BLaER1 treated with 17β-estradiol and CSF1 and Interleukin-3, amounts not matched to agents 10 nM and 100 nM (cell line): Measurements from ENCODE around the gene GALNT3.

Experiments
- H3K27ac ChIP-seq, 11 experiments: shearing (Covaris generic); formaldehyde crosslinking; 2 replicates each; pipeline ENCODE4 v1.8.1; 2022
- H3K27me3 ChIP-seq, 11 experiments: shearing (Covaris generic); formaldehyde crosslinking; 2 replicates each; pipeline ENCODE4 v1.8.1; 2022
- H3K36me3 ChIP-seq, 11 experiments: shearing (Covaris generic); formaldehyde crosslinking; 2 replicates each; pipeline ENCODE4 v1.8.1; 2022
- H3K4me1 ChIP-seq, 10 experiments: shearing (Covaris generic); formaldehyde crosslinking; 2 replicates each; pipeline ENCODE4 v1.8.1; 2022
- H3K4me2 ChIP-seq, 11 experiments: shearing (Covaris generic); formaldehyde crosslinking; 2 replicates each; pipeline ENCODE4 v1.8.1; 2022
- H3K4me3 ChIP-seq, 10 experiments: shearing (Covaris generic); formaldehyde crosslinking; 2 replicates each; pipeline ENCODE4 v1.8.1; 2022
- H3K9ac ChIP-seq, 11 experiments: shearing (Covaris generic); formaldehyde crosslinking; 2 replicates each; pipeline ENCODE4 v1.8.1; 2022
- H3K9me3 ChIP-seq, 11 experiments: shearing (Covaris generic); formaldehyde crosslinking; replicated peaks in 1 of 11; 2 replicates each; pipeline ENCODE4 v1.8.1; 2022
- H4K20me1 ChIP-seq, 11 experiments: shearing (Covaris generic); formaldehyde crosslinking; 2 replicates each; pipeline ENCODE4 v1.8.1; 2022
- Cebpa-rat ChIP-seq, 11 experiments: shearing (Covaris generic); IDR thresholded peaks; 2 replicates each; pipeline ENCODE4 v1.8.1; 2022

GALNT3 gene

GRCh38 chr2:165777522-165778186 is 16.4 kb downstream of the GALNT3 start:
- Histone ChIP-seq H3K4me1 (peaks cover 0 to 14% (median 7%) of the 10 kb centered on the region in 10 experiments; a peak in 11 of 20 replicates), H4K20me1 (peaks cover 0 to 100% (median 84%) of the 10 kb centered on the region in 11 experiments; a peak in 18 of 22 replicates), H3K4me2 (peak overlapping the region in 2 of 11 experiments; percentile 6 to 12; a peak in 1 of 22 replicates), H3K36me3 (peaks cover 13 to 83% (median 60%) of the 10 kb centered on the region in 11 experiments; a peak in 20 of 22 replicates), H3K9me3 (peaks cover 27 to 54% (median 38%) of the 10 kb centered on the region in 11 experiments), H3K27ac (no peak overlapping the region), H3K27me3 (no peaks in the 10 kb centered on the region), H3K9ac (no peak overlapping the region), H3K4me3 (no peak overlapping the region)
- TF ChIP-seq Cebpa-rat (IDR thresholded peaks at IDR 0.05) = no peak

DNA sequence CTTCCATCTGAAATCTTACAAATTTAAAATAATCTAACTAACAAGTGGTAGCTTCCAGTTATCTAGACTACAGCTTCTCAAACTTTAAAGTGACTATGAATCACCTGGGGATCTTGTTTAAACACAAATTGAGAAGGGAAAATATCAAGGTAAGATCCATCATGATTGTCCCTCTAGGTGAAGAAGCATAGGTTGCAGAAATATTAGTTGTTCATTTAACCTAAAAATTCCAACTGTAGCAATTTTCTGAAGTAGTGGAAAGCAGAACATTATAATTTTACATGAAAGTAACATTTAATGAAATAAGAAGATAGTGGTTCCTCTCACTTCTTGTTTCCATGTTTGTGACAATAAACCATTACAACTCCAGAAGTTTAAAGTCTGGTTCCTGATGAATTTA is 17.3 kb downstream of the GALNT3 start:
- peaks cover 16 to 83% (median 60%) of the 10 kb centered on the region in 11 experiments; a peak in 20 of 22 replicates for H3K36me3 ChIP-seq
- peaks cover 0 to 14% (median 7%) of the 10 kb centered on the region in 10 experiments; a peak in 11 of 20 replicates for H3K4me1 ChIP-seq
- H3K4me2 ChIP-seq = no peak overlapping the region
- no peak overlapping the region for H3K9ac ChIP-seq
- no peak for TF ChIP-seq Cebpa-rat (IDR thresholded peaks at IDR 0.05)
- peaks cover 33 to 55% (median 38%) of the 10 kb centered on the region in 11 experiments for H3K9me3 ChIP-seq
- no peaks in the 10 kb centered on the region for H3K27me3 ChIP-seq
- no peak overlapping the region for H3K4me3 ChIP-seq
- H4K20me1 ChIP-seq = peaks cover 0 to 100% (median 81%) of the 10 kb centered on the region in 11 experiments; a peak in 18 of 22 replicates
- H3K27ac ChIP-seq = no peak overlapping the region

GRCh38 chr2:165776013-165776412 is 18.0 kb downstream of the GALNT3 start:
- H3K9me3 ChIP-seq = peaks cover 29 to 49% (median 38%) of the 10 kb centered on the region in 11 experiments
- no peak for TF ChIP-seq Cebpa-rat (IDR thresholded peaks at IDR 0.05)
- H3K27ac ChIP-seq = no peak overlapping the region

GRCh38 chr2:165773684-165774083 is 20.4 kb downstream of the GALNT3 start:
- Histone ChIP-seq H3K27me3 (no peaks in the 10 kb centered on the region), H3K4me1 (peaks cover 0 to 12% (median 7%) of the 10 kb centered on the region in 10 experiments; a peak in 11 of 20 replicates), H4K20me1 (peaks cover 0 to 100% (median 73%) of the 10 kb centered on the region in 11 experiments; a peak in 18 of 22 replicates), H3K9ac (no peak overlapping the region), H3K4me2 (no peak overlapping the region), H3K4me3 (no peak overlapping the region), H3K36me3 (peaks cover 16 to 75% (median 50%) of the 10 kb centered on the region in 11 experiments; a peak in 20 of 22 replicates), H3K27ac (no peak overlapping the region), H3K9me3 (peaks cover 19 to 29% (median 23%) of the 10 kb centered on the region in 11 experiments; a peak in 21 of 22 replicates)
- TF ChIP-seq Cebpa-rat (IDR thresholded peaks at IDR 0.05) = no peak

More at GRCh38 chr2:165776013-165776412, 18.0 kb downstream of the GALNT3 start:
- peaks cover 0 to 100% (median 75%) of the 10 kb centered on the region in 11 experiments; a peak in 18 of 22 replicates for H4K20me1 ChIP-seq
- no peaks in the 10 kb centered on the region for H3K27me3 ChIP-seq
- H3K4me1 ChIP-seq = peaks cover 0 to 14% (median 7%) of the 10 kb centered on the region in 10 experiments; a peak in 11 of 20 replicates
- no peak overlapping the region for H3K9ac ChIP-seq
- H3K4me3 ChIP-seq = no peak overlapping the region
- peaks cover 16 to 83% (median 60%) of the 10 kb centered on the region in 11 experiments; a peak in 20 of 22 replicates for H3K36me3 ChIP-seq
- H3K4me2 ChIP-seq = no peak overlapping the region

GRCh38 chr2:165772183-165772582 is 21.9 kb downstream of the GALNT3 start:
- Histone ChIP-seq H3K4me3 (no peak overlapping the region), H3K36me3 (peaks cover 16 to 79% (median 46%) of the 10 kb centered on the region in 11 experiments; a peak in 20 of 22 replicates), H3K9me3 (peaks cover 19 to 29% (median 23%) of the 10 kb centered on the region in 11 experiments; a peak in 21 of 22 replicates), H3K9ac (no peak overlapping the region), H3K4me2 (no peak overlapping the region), H3K27ac (no peak overlapping the region), H3K27me3 (no peaks in the 10 kb centered on the region), H4K20me1 (peaks cover 0 to 100% (median 68%) of the 10 kb centered on the region in 11 experiments; a peak in 18 of 22 replicates), H3K4me1 (no peaks in the 10 kb centered on the region; a peak in 1 of 20 replicates)
- no peak for TF ChIP-seq Cebpa-rat (IDR thresholded peaks at IDR 0.05)

- Histone ChIP-seq H3K4me3 (no peak overlapping the region), H4K20me1 (peaks cover 0 to 93% (median 65%) of the 10 kb centered on the region in 11 experiments; a peak in 17 of 22 replicates), H3K27ac (no peak overlapping the region), H3K27me3 (no peaks in the 10 kb centered on the region), H3K36me3 (peaks cover 2 to 79% (median 36%) of the 10 kb centered on the region in 11 experiments; a peak in 17 of 22 replicates), H3K4me1 (no peaks in the 10 kb centered on the region), H3K9ac (no peak overlapping the region), H3K4me2 (no peak overlapping the region), H3K9me3 (no peaks in the 10 kb centered on the region)
- no peak for TF ChIP-seq Cebpa-rat (IDR thresholded peaks at IDR 0.05)
Observed at GRCh38 chr2:165766326-165766927, 27.6 kb downstream of the GALNT3 start.

DNA sequence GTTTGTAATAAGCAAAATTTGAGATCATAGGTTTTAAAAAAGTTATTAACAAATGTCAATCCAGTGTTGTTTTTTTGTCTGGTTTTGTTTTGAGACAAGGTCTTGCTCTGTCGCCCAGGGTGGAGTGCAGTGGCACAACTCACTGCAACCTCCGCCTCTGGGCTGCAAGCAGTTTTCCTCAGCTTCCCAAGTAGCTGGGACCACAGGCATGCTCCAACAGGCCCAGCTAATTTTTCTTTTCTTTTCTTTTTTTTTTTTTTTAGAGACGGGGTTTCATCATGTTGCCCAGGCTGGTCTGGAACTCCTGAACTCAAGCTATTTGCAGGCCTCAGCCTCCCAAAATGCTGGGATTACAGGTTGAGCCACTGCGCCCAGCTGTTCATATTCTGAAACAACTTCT is 31.3 kb downstream of the GALNT3 start:
- peaks cover 15 to 88% (median 60%) of the 10 kb centered on the region in 11 experiments; a peak in 20 of 22 replicates for H3K36me3 ChIP-seq
- H3K9ac ChIP-seq = no peak overlapping the region
- no peak overlapping the region for H3K27ac ChIP-seq
- H3K4me1 ChIP-seq = no peaks in the 10 kb centered on the region
- H3K4me3 ChIP-seq = no peak overlapping the region
- H3K4me2 ChIP-seq = no peak overlapping the region
- no peak for TF ChIP-seq Cebpa-rat (IDR thresholded peaks at IDR 0.05)
- H4K20me1 ChIP-seq = peaks cover 0 to 56% (median 33%) of the 10 kb centered on the region in 11 experiments; a peak in 15 of 22 replicates
- H3K9me3 ChIP-seq = no peaks in the 10 kb centered on the region
- no peaks in the 10 kb centered on the region for H3K27me3 ChIP-seq

DNA sequence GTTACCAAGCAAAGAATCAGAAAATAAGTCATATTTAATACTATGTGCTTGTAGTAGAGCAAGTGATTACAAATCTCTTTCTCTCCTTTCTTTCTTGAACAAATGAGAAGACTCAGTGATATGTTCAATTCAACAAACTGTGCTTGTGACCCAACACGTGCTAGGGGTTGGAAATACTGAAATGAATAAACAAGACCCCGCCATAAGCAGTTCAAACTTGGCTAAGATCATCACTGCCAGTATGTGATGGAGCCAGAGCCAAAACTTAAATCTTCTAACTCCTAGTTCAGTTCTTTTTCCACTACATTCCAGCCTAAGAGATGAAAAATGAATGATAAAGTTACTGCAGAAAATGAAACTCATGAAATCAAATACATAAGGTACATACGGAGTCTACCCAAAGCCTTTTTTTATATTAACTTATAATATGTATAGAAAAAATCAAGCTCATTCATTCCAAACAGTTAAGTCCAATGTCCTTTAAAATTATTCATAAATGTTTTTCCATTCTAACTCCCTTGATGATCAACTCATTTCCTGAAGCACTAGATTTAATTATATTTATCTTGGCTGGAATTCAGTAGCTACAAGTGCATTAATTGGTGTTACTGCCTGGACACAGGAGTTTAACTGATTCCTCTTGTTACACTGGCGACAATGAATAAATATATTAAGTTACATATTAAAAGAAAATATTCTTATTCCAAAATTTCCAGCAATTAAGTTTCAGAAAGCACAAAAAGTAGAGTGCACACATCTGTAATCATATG is 36.0 kb downstream of the GALNT3 start:
- H3K4me2 ChIP-seq = no peak overlapping the region

More for the DNA sequence above, 36.0 kb downstream of the GALNT3 start:
- Histone ChIP-seq H3K27me3 (no peaks in the 10 kb centered on the region), H3K4me1 (no peaks in the 10 kb centered on the region), H3K4me3 (no peak overlapping the region), H3K36me3 (peaks cover 36 to 100% (median 94%) of the 10 kb centered on the region in 11 experiments; a peak in 20 of 22 replicates), H3K27ac (no peak overlapping the region), H3K9me3 (no peaks in the 10 kb centered on the region), H4K20me1 (peaks cover 0 to 14% (median 6%) of the 10 kb centered on the region in 11 experiments; a peak in 8 of 22 replicates), H3K9ac (no peak overlapping the region)
- TF ChIP-seq Cebpa-rat (IDR thresholded peaks at IDR 0.05) = no peak
